ENCODE data around the gene OTC.

DNA sequence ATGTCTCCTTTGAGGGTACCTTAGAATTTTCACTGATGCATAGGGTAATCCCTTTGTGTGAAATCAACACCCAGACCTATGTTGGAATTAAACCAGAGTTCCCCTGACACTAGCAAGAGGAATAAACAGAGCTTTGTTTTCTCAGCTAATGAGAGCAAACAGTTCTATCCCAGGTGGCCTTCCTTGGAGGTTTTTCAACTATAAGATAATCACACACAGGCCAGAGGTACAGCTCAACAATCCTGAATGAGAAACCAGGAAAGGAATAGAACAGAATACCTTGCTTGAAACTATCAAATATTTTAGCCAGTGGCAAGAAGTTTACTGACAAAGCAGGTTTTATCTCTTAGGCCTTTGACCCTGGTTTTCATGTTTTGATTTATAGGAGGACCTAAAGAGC lies 100.2 kb downstream of the OTC start:
- TF ChIP-seq YY1 (IDR thresholded peaks at IDR 0.05; ENCODE audit: insufficient read depth, insufficient read length), result no peak
- TF ChIP-seq SUZ12 (IDR thresholded peaks at IDR 0.05; ENCODE audit: extremely low read depth, insufficient read depth, insufficient read length), result no peak
- TF ChIP-seq ZNF274 (IDR thresholded peaks at IDR 0.05; ENCODE audit: low read depth, low read length), result no peak
